ENCODE results near the gene THBS3.
"Not testable (repeated sequence)": the region's sequence is repeated elsewhere in the genome, so short reads cannot be mapped to it uniquely, and the experiment has no call there.

THBS3 gene

DNA sequence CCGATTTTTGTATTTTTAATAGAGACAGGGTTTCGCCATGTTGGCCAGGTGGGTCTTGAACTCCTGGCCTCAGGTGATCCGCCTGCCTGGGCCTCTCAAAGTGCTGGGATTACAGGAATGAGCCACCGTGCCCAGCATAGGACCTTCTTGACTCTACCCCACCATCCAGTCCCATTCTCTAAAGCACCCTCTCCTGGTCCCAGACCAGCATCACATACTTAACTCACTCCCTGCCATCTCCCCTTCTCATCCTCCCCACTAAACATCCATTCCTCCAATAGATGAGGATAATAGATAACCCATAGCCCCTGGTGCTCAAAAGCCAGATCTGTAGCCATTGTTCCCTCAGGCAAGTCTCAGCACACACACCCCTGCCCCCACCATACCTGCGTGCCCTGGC lies 45.5 kb upstream of the THBS3 start:
- no peak overlapping the region for H3K4me3 ChIP-seq (ENCODE audit: low read depth, low read length)
- DNase-seq (ENCODE audit: low read depth) = no peak
- no peak for TF ChIP-seq CTCF (IDR thresholded peaks at IDR 0.05; ENCODE audit: low read depth, low read length, missing control alignments)

- no peak for TF ChIP-seq CTCF (IDR thresholded peaks at IDR 0.05; ENCODE audit: low read depth, low read length, missing control alignments)
- no peak for DNase-seq (ENCODE audit: low read depth)
- no peak overlapping the region for H3K4me3 ChIP-seq (ENCODE audit: low read depth, low read length)
These were observed 43.9 kb upstream of the THBS3 start for GRCh38 chr1:155251566-155251965.

DNA sequence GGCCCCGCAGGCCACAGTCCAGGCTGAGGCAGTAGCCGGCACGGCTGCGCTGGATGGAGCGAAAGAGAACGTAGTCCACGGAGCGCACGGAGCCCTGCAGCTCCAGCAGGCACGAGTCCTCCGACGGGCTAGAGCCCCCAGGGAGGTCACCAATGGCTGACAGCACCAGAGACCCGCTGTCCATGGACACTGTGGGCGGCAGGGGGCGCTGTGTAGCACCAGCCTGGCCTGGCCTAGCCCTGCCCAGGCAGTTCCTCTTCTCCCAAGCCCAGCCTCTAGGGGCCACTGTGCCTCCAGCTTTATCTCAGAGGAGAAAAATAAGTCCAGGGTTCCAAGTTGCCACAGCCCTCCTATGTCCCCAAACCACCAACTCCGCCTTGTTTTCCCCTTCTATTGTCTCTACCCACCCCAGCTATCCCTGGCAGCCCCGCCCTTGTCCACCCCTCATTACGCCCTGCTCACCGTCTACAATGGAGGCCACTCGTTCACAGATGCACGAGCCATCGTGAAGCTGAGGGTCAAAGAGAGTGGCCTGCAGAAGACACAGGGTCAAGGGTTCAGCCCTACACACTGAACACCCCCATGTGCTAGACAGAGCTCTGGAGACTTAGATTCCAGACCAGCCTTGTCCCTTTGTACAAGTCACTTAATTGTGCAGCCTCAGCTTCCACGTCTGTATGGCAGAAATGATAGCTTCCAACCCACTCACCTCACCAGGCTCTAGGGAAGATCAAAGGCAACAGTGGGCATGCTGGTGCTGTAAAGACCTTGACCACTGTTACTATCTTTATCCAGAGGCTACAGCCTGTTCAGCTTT lies 43.1 kb upstream of the THBS3 start:
- H3K4me3 ChIP-seq (ENCODE audit: low read depth, low read length) = peak overlapping the region; percentile 78
- peak; percentile 100 for TF ChIP-seq CTCF (IDR thresholded peaks at IDR 0.05; ENCODE audit: low read depth, low read length, missing control alignments)

DNA sequence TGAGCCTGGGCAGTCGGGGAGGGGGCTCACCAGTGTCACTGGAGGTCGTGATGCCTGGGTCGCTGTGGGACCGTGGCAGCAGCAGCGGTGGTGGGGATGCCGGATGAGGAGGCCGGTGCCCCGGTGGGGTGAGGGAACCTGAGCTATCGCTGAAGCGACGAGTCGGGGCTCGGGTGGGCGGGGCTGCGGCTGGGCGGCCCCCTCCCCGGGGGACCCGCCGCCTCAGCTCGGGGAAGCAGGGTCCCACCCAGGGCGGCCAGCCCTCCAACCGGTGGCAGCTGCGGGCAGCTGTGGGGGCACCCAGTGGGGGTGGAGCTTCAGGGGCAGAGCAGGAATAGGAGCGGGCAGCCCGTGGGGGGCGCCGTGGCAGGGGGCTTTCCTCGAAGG lies 42.5 kb upstream of the THBS3 start:
- peak overlapping the region; percentile 78 for H3K4me3 ChIP-seq (ENCODE audit: low read depth, low read length)
- no peak for TF ChIP-seq CTCF (IDR thresholded peaks at IDR 0.05; ENCODE audit: low read depth, low read length, missing control alignments)

More for the DNA sequence above, 43.1 kb upstream of the THBS3 start:
- peak; percentile 70 for DNase-seq (ENCODE audit: low read depth)

GRCh38 chr1:155247667-155248553 lies 40.2 kb upstream of the THBS3 start:
- no peak overlapping the region for H3K4me3 ChIP-seq (ENCODE audit: low read depth, low read length)
- no peak for DNase-seq (ENCODE audit: low read depth)
- no peak for TF ChIP-seq CTCF (IDR thresholded peaks at IDR 0.05; ENCODE audit: low read depth, low read length, missing control alignments)

More for the DNA sequence above, 42.5 kb upstream of the THBS3 start:
- DNase-seq (ENCODE audit: low read depth) = no peak

- not testable (repeated sequence) for DNase-seq (ENCODE audit: low read depth); H3K4me3 ChIP-seq (ENCODE audit: low read depth, low read length)
These were observed 39.1 kb upstream of the THBS3 start for GRCh38 chr1:155246796-155247195.

DNA sequence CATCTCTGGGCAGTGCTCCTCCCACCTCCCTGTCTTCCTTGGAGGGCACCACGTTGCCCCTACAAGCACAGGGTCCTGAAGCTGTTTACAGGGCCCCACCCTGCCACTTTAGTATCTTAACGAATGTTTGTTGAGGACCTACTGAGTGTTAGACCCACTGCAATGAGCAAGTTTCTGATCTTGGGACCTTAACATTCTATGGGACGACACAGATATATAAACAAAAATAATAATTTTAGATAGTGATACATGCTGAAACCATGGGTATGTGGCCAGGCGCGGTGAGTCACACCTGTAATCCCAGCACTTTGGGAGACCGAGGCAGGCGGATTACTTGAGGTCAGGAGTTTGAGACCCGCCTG lies 37.4 kb upstream of the THBS3 start:
- peak overlapping the region; percentile 69 for H3K4me3 ChIP-seq (ENCODE audit: low read depth, low read length)
- DNase-seq (ENCODE audit: low read depth) = no peak
- no peak for TF ChIP-seq CTCF (IDR thresholded peaks at IDR 0.05; ENCODE audit: low read depth, low read length, missing control alignments)

Measured in GM12864 (cell line).